ENCODE measurements around the gene CACNA1G.

Gene CACNA1G

DNA sequence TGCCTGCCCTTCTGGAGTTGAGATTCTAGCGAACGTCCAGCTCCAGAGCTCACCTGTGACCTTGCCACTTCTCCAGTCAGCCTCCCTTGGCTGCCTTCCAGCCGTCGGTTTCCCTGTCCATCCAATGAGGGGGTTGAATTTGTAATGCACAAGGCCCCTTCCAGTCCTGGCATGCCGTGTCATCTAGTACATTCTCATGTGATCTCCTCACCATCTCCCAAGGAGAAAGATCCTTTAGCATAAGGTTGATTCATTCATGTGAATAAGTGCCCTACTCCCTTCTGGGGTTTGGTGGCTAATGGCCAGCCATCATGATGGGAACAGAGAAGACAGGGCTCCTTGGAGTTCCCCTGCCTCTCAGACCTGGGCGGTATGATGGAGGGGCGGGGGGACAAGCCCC is 55.3 kb downstream of the CACNA1G start:
- H2AFZ ChIP-seq (ENCODE audit: low read length) = no peak overlapping the region
- no peaks in the 10 kb centered on the region for H3K79me2 ChIP-seq (ENCODE audit: insufficient read depth, low read length)
- no peak overlapping the region for H3K4me2 ChIP-seq (ENCODE audit: low read depth, low read length, poor library complexity, severe bottlenecking)
- H3K9ac ChIP-seq (ENCODE audit: low read depth, low read length, poor library complexity, severe bottlenecking) = no peak overlapping the region
- H3K36me3 ChIP-seq (ENCODE audit: insufficient read depth, low read length) = no peaks in the 10 kb centered on the region
- no peaks in the 10 kb centered on the region for H3K9me3 ChIP-seq (ENCODE audit: insufficient read depth, low read depth, low read length)
- no peaks in the 10 kb centered on the region for H3F3A ChIP-seq (ENCODE audit: low read depth)
- TF ChIP-seq, protein P1, sequence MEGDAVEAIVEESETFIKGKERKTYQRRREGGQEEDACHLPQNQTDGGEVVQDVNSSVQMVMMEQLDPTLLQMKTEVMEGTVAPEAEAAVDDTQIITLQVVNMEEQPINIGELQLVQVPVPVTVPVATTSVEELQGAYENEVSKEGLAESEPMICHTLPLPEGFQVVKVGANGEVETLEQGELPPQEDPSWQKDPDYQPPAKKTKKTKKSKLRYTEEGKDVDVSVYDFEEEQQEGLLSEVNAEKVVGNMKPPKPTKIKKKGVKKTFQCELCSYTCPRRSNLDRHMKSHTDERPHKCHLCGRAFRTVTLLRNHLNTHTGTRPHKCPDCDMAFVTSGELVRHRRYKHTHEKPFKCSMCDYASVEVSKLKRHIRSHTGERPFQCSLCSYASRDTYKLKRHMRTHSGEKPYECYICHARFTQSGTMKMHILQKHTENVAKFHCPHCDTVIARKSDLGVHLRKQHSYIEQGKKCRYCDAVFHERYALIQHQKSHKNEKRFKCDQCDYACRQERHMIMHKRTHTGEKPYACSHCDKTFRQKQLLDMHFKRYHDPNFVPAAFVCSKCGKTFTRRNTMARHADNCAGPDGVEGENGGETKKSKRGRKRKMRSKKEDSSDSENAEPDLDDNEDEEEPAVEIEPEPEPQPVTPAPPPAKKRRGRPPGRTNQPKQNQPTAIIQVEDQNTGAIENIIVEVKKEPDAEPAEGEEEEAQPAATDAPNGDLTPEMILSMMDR (conservative IDR thresholded peaks at IDR 0.05; ENCODE audit: low read length) = no peak
- no peak for TF ChIP-seq EZH2phosphoT487 (IDR thresholded peaks at IDR 0.05; ENCODE audit: borderline replicate concordance)
- H3K4me1 ChIP-seq (ENCODE audit: insufficient read depth, low read length, poor library complexity, severe bottlenecking) = peaks cover 27% of the 10 kb centered on the region
- H3K27me3 ChIP-seq (ENCODE audit: insufficient read depth, low read length, poor library complexity, severe bottlenecking) = no peaks in the 10 kb centered on the region
- no peaks in the 10 kb centered on the region for H3K9me2 ChIP-seq (replicated peaks; ENCODE audit: low read depth, low read length)
- H3K4me3 ChIP-seq (ENCODE audit: low read length, poor library complexity, severe bottlenecking) = no peak overlapping the region
- no peaks in the 10 kb centered on the region for H4K20me1 ChIP-seq (ENCODE audit: insufficient read depth, low read length, poor library complexity, severe bottlenecking)

DNA sequence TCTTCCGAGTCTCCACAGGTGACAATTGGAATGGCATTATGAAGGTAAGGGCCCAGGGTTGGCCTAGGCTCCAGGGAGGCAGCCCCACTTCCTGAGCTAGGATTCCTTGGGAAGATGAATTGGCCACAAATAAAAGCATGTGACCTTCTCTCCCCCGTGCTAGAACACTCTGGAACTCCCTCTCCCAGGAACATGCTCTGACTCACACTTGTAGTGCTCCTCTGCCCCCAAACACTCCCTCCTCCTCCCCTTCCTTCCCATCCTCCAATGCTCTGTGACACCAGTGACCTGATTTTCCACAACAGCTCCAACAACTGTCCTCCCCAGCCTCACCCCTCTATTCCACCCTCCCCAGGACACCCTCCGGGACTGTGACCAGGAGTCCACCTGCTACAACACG is 57.8 kb downstream of the CACNA1G start:
- no peak for TF ChIP-seq EZH2phosphoT487 (IDR thresholded peaks at IDR 0.05; ENCODE audit: borderline replicate concordance)
- TF ChIP-seq, protein P1 (conservative IDR thresholded peaks at IDR 0.05; ENCODE audit: low read length) = no peak
- Histone ChIP-seq H4K20me1 (ENCODE audit: insufficient read depth, low read length, poor library complexity, severe bottlenecking) (no peaks in the 10 kb centered on the region), H3K4me1 (ENCODE audit: insufficient read depth, low read length, poor library complexity, severe bottlenecking) (peaks cover 27% of the 10 kb centered on the region), H3K79me2 (ENCODE audit: insufficient read depth, low read length) (no peaks in the 10 kb centered on the region), H3K4me3 (ENCODE audit: low read length, poor library complexity, severe bottlenecking) (no peak overlapping the region), H3K36me3 (ENCODE audit: insufficient read depth, low read length) (no peaks in the 10 kb centered on the region), H3K9ac (ENCODE audit: low read depth, low read length, poor library complexity, severe bottlenecking) (no peak overlapping the region), H3K4me2 (ENCODE audit: low read depth, low read length, poor library complexity, severe bottlenecking) (peak overlapping the region; percentile 55), H3K27me3 (ENCODE audit: insufficient read depth, low read length, poor library complexity, severe bottlenecking) (no peaks in the 10 kb centered on the region), H3K9me3 (ENCODE audit: insufficient read depth, low read depth, low read length) (no peaks in the 10 kb centered on the region), H2AFZ (ENCODE audit: low read length) (no peak overlapping the region; the same call in 1 of the 2 replicates), H3K9me2 (replicated peaks; ENCODE audit: low read depth, low read length) (no peaks in the 10 kb centered on the region), H3F3A (ENCODE audit: low read depth) (no peaks in the 10 kb centered on the region)

DNA sequence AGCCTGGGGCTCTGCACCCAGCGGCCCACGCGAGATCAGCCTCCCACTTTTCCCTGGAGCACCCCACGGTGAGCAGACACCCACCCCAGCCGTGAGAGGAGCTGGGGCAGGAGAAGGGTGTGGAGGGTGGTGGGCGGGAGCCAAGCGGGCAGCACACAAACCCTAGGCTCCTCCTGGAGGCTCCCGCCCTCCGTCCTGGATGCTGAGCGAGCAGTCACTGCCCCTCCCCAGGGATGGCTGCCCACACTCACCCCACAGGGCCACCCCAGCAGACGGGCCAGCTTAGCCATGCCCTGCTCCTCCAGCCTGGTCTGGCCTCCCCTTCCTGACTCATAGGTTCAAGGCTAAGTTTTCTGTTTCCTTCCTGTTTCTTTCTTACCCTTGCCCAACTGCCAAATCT is 58.4 kb downstream of the CACNA1G start:
- peak overlapping the region; percentile 58 for H3K9ac ChIP-seq (ENCODE audit: low read depth, low read length, poor library complexity, severe bottlenecking)
- H3K36me3 ChIP-seq (ENCODE audit: insufficient read depth, low read length) = no peaks in the 10 kb centered on the region
- peak overlapping the region; percentile 27 for H3K4me3 ChIP-seq (ENCODE audit: low read length, poor library complexity, severe bottlenecking)
- H3K9me2 ChIP-seq (replicated peaks; ENCODE audit: low read depth, low read length) = no peaks in the 10 kb centered on the region
- no peaks in the 10 kb centered on the region for H3K27me3 ChIP-seq (ENCODE audit: insufficient read depth, low read length, poor library complexity, severe bottlenecking)
- H4K20me1 ChIP-seq (ENCODE audit: insufficient read depth, low read length, poor library complexity, severe bottlenecking) = no peaks in the 10 kb centered on the region
- no peaks in the 10 kb centered on the region for H3K9me3 ChIP-seq (ENCODE audit: insufficient read depth, low read depth, low read length)
- peaks cover 27% of the 10 kb centered on the region for H3K4me1 ChIP-seq (ENCODE audit: insufficient read depth, low read length, poor library complexity, severe bottlenecking)
- H3F3A ChIP-seq (ENCODE audit: low read depth) = no peaks in the 10 kb centered on the region
- peak overlapping the region; percentile 68 for H2AFZ ChIP-seq (ENCODE audit: low read length)
- peak overlapping the region; percentile 55 for H3K4me2 ChIP-seq (ENCODE audit: low read depth, low read length, poor library complexity, severe bottlenecking)
- no peaks in the 10 kb centered on the region for H3K79me2 ChIP-seq (ENCODE audit: insufficient read depth, low read length)
- TF ChIP-seq, protein P1 (conservative IDR thresholded peaks at IDR 0.05; ENCODE audit: low read length) = no peak
- TF ChIP-seq EZH2phosphoT487 (IDR thresholded peaks at IDR 0.05; ENCODE audit: borderline replicate concordance) = no peak

Data from Loucy (cell line).